Activated CD4-positive, alpha-beta T cell treated with anti-CD3 and anti-CD28 coated beads, Interleukin-2, amount 10 ng/mL, durations not matched to agents 7 days and 5 days (primary cell): ENCODE data around the gene BLTP3A. TPM values are rescaled to one million over a fixed set of nuclear protein-coding genes. Genes with fewer than 3 reads are reported as not detected.

Source experiments
- total RNA-seq, 2 experiments: library from RNA; stranded (reverse); gene quantifications; one replicate each; pipeline ENCODE4 v1.2.3, GENCODE V29; 2021

BLTP3A gene
- total RNA-seq, 2 experiments from 2014 or later = 11.4 to 13.8 TPM

Other genes with a start within 250 kb of the BLTP3A start
- gene SPDEF, start 235.8 kb upstream of the BLTP3A start, total RNA-seq = not detected
- 10 to 100 TPM; 68.0 to 72.0 TPM for gene ILRUN, start 95.3 kb upstream of the BLTP3A start, total RNA-seq
- gene SNRPC, start 34.6 kb upstream of the BLTP3A start, total RNA-seq = 100 to 1,000 TPM; 124 to 146 TPM
- 10 to 100 TPM; 29.8 to 30.2 TPM for gene TAF11, start 96.0 kb downstream of the BLTP3A start, total RNA-seq
- gene ANKS1A, start 97.2 kb downstream of the BLTP3A start, total RNA-seq = 1 to 10 TPM; 8.4 to 8.8 TPM